Measurements from ENCODE around the gene ATP6V0A4.

- TF ChIP-seq CTCF (IDR thresholded peaks at IDR 0.05; ENCODE audit: insufficient read depth, low read length, poor library complexity, severe bottlenecking) (no peak), EZH2phosphoT487 (conservative IDR thresholded peaks at IDR 0.05; ENCODE audit: low read length) (no peak)
Observed at GRCh38 chr7:138712652-138713051, 85.3 kb downstream of the ATP6V0A4 start.
